ENCODE measurements around the gene TBC1D9B.

DNA sequence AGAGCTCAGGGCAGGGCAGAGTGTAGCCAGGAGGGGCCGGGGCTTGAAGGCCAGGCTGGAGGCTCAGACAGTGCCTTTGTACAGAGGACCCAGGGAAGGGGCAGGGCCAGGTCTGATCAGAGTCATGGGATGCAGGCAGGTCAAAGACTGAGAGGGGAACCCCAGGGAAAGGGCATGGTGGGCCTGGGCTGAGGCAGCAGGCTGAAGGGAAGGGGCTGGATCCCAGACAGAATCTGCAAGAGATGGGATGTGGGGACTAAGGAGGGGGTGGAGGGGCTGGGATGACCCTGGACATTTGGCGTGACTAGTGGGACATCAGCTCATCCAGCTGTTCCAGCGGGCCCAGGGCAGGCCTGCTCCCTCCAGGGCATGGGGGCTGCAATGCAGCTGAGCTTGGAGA, 33.6 kb downstream of the TBC1D9B start:
- TF ChIP-seq, protein P1, sequence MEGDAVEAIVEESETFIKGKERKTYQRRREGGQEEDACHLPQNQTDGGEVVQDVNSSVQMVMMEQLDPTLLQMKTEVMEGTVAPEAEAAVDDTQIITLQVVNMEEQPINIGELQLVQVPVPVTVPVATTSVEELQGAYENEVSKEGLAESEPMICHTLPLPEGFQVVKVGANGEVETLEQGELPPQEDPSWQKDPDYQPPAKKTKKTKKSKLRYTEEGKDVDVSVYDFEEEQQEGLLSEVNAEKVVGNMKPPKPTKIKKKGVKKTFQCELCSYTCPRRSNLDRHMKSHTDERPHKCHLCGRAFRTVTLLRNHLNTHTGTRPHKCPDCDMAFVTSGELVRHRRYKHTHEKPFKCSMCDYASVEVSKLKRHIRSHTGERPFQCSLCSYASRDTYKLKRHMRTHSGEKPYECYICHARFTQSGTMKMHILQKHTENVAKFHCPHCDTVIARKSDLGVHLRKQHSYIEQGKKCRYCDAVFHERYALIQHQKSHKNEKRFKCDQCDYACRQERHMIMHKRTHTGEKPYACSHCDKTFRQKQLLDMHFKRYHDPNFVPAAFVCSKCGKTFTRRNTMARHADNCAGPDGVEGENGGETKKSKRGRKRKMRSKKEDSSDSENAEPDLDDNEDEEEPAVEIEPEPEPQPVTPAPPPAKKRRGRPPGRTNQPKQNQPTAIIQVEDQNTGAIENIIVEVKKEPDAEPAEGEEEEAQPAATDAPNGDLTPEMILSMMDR (IDR thresholded peaks at IDR 0.05; ENCODE audit: low read depth, low read length): no peak
- no peak for TF ChIP-seq EZH2phosphoT487 (IDR thresholded peaks at IDR 0.05; ENCODE audit: low read depth)
